ENCODE data around the gene PPWD1.
A peak's percentile ranks its signal among the peaks of the same experiment; 100 is the strongest.
"Not testable (repeated sequence)": the region's sequence is repeated elsewhere in the genome, so short reads cannot be mapped to it uniquely, and the experiment has no call there.

PPWD1 gene

GRCh38 chr5:65562731-65563701 lies at the start of gene PPWD1, which contains the start of gene CENPK:
Gene PPWD1, plus strand, starts transcription at chr5:65563296. Its CDS starts 15 bp downstream, at chr5:65563311.
Gene CENPK, minus strand, starts transcription at chr5:65563168. Its CDS starts 8,261 bp downstream, at chr5:65554907.
- DNase-seq: peak; percentile 96

- DNase-seq: no peak
These were observed 37.4 kb upstream of the PPWD1 start for GRCh38 chr5:65525726-65526125.

- DNase-seq: no peak
These were observed 32.2 kb upstream of the PPWD1 start for GRCh38 chr5:65530904-65531303.

GRCh38 chr5:65535529-65535987 lies 27.5 kb upstream of the PPWD1 start:
- DNase-seq: peak; percentile 14

GRCh38 chr5:65539827-65540226 lies 23.3 kb upstream of the PPWD1 start:
- DNase-seq: no peak

GRCh38 chr5:65544473-65544872 lies 18.6 kb upstream of the PPWD1 start:
- DNase-seq: no peak

- no peak for DNase-seq
These were observed 17.0 kb upstream of the PPWD1 start for GRCh38 chr5:65546141-65546540.

GRCh38 chr5:65548281-65548680 lies 14.8 kb upstream of the PPWD1 start:
- no peak for DNase-seq

GRCh38 chr5:65553941-65554340 lies 9.2 kb upstream of the PPWD1 start:
- DNase-seq: no peak

- peak; percentile 9 for DNase-seq
These were observed 7.8 kb upstream of the PPWD1 start for GRCh38 chr5:65555287-65555686.

GRCh38 chr5:65556181-65556580 lies 6.9 kb upstream of the PPWD1 start:
- no peak for DNase-seq

GRCh38 chr5:65556718-65557117 lies 6.4 kb upstream of the PPWD1 start:
- no peak for DNase-seq

GRCh38 chr5:65563777-65564176 lies 681 bp downstream of the PPWD1 start:
- DNase-seq: no peak

- no peak for DNase-seq
These were observed 3.4 kb downstream of the PPWD1 start for GRCh38 chr5:65566505-65566904.

- no peak for DNase-seq
These were observed 7.6 kb downstream of the PPWD1 start for GRCh38 chr5:65570598-65571226.

- DNase-seq: no peak
These were observed 14.0 kb downstream of the PPWD1 start for GRCh38 chr5:65577141-65577540.

GRCh38 chr5:65588694-65589093 lies 25.6 kb downstream of the PPWD1 start:
- no peak for DNase-seq

- not testable (repeated sequence) for DNase-seq
These were observed 38.7 kb downstream of the PPWD1 start for GRCh38 chr5:65601761-65602160.

GRCh38 chr5:65611524-65611923 lies 48.4 kb downstream of the PPWD1 start:
- no peak for DNase-seq

GRCh38 chr5:65612298-65612907 lies 49.3 kb downstream of the PPWD1 start:
- no peak for DNase-seq

GRCh38 chr5:65620021-65620420 lies 56.9 kb downstream of the PPWD1 start:
- DNase-seq: peak; percentile 0

GRCh38 chr5:65621961-65622360 lies 58.9 kb downstream of the PPWD1 start:
- not testable (repeated sequence) for DNase-seq

GRCh38 chr5:65623482-65623881 lies 60.4 kb downstream of the PPWD1 start:
- no peak for DNase-seq

All from fibroblast of skin of right biceps (primary cell).